Endothelial cell of umbilical vein (primary cell): ENCODE results near the gene SDR39U1. TPM values are rescaled to one million over a fixed set of nuclear protein-coding genes. Genes with fewer than 3 reads are reported as not detected.

Experiments used
- BruUV-seq: library from RNA; stranded (reverse); fragments of 400-500 nt; replicated peaks from 2 replicates; lab custom pipeline; 2021; lab: Mats Ljungman, UMichigan
- CTCF ChIA-PET: fragments of 300-600, 350-600 bp; sonication (Branson Sonifier 250); formaldehyde crosslinking; loops from one replicate; lab custom pipeline; 2021; ENCODE audit warnings: antibody characterized with exemption, inconsistent platforms; lab: Charles Lee
- POLR2A ChIA-PET: fragments of 300-600, 350-600 bp; sonication (Branson Sonifier 250); formaldehyde crosslinking; loops from one replicate; lab custom pipeline; 2021; ENCODE audit warnings: antibody characterized with exemption, inconsistent platforms; lab: Charles Lee
- DNase-seq: peaks from one replicate; pipeline ENCODE4 v3.0.0-alpha.2; 2011; ENCODE audit warnings: low read depth, low spot score
- FAIRE-seq: peaks from 2 replicates; lab custom pipeline; 2011; peaks lifted over from hg19 to GRCh38; lab: Jason Lieb, UNC
- H2AFZ ChIP-seq: 2 replicates; pipeline ENCODE4 v1.6.0; 2012; ENCODE audit warnings: low read depth, low read length, control low read depth, inconsistent platforms
- H3K27ac ChIP-seq: 2 replicates; pipeline ENCODE4 v1.5.1; 2011; ENCODE audit warnings: low read depth, mild to moderate bottlenecking, control low read depth, low read length, moderate library complexity; ENCODE audit not compliant: insufficient read depth
- H3K27me3 ChIP-seq, 2 experiments: 2 replicates each; pipeline versions ENCODE4 v1.6.0 to v1.6.1; 2011; ENCODE audit warnings: low read length in 2 of 2, mixed read lengths in 1 of 2; ENCODE audit not compliant: control insufficient read depth in 2 of 2, insufficient read depth in 2 of 2
- H3K36me3 ChIP-seq, 2 experiments: 2 replicates in 1 of 2; 3 replicates in 1 of 2; pipeline ENCODE4 v1.5.1; 2011; ENCODE audit warnings: low read length in 2 of 2, mild to moderate bottlenecking in 1 of 2, moderate library complexity in 1 of 2; ENCODE audit not compliant: control insufficient read depth in 2 of 2, insufficient read depth in 2 of 2; ENCODE audit errors: extremely low read depth in 1 of 2
- H3K4me1 ChIP-seq: 3 replicates; pipeline ENCODE4 v1.5.1; 2011; ENCODE audit warnings: mild to moderate bottlenecking, low read length; ENCODE audit not compliant: control insufficient read depth, insufficient read depth; ENCODE audit errors: extremely low read depth
- H3K4me2 ChIP-seq: 2 replicates; pipeline ENCODE4 v1.6.1; 2011; ENCODE audit warnings: low read length, control low read depth, mixed read lengths; ENCODE audit not compliant: insufficient read depth
- H3K4me3 ChIP-seq, 3 experiments: fragments of 200-600 bp in 1 of 3; sonication (generic), shearing (Covaris generic) in 1 of 3; replicated peaks in 1 of 3; 2 replicates each; pipeline ENCODE4 v1.5.1; 2011 to 2016; ENCODE audit warnings: control low read depth in 3 of 3, low read length in 3 of 3, mild to moderate bottlenecking in 2 of 3, inconsistent platforms in 1 of 3, low read depth in 1 of 3, moderate library complexity in 1 of 3; ENCODE audit not compliant: insufficient read depth in 1 of 3
- H3K79me2 ChIP-seq: 2 replicates; pipeline ENCODE4 v1.6.0; 2012; ENCODE audit warnings: low read length, inconsistent platforms; ENCODE audit not compliant: control insufficient read depth, insufficient read depth
- H3K9ac ChIP-seq: replicated peaks from 2 replicates; pipeline ENCODE3; 2011; ENCODE audit warnings: low read length, control low read depth; ENCODE audit not compliant: insufficient read depth; ENCODE audit errors: extremely low read depth
- H3K9me1 ChIP-seq: replicated peaks from 3 replicates; pipeline ENCODE4 v1.6.0; 2011; ENCODE audit warnings: mild to moderate bottlenecking, low read length; ENCODE audit not compliant: control insufficient read depth, insufficient read depth; ENCODE audit errors: extremely low read depth
- H3K9me3 ChIP-seq: replicated peaks from 2 replicates; pipeline ENCODE4 v1.5.1; 2012; ENCODE audit warnings: low read length, inconsistent platforms; ENCODE audit not compliant: control insufficient read depth, insufficient read depth
- H4K20me1 ChIP-seq: replicated peaks from 2 replicates; pipeline ENCODE3; 2011; ENCODE audit warnings: mild to moderate bottlenecking, low read length; ENCODE audit not compliant: control insufficient read depth, insufficient read depth; ENCODE audit errors: extremely low read depth
- EZH2 ChIP-seq: IDR thresholded peaks from 2 replicates; pipeline ENCODE4 v1.6.1; 2012; ENCODE audit warnings: borderline replicate concordance, low read depth, mild to moderate bottlenecking, moderate library complexity, low read length, inconsistent platforms; ENCODE audit not compliant: severe bottlenecking
- FOS ChIP-seq: IDR thresholded peaks from 2 replicates; pipeline ENCODE4 v1.6.1; 2011; ENCODE audit warnings: mild to moderate bottlenecking, low read length, moderate library complexity, borderline replicate concordance; ENCODE audit not compliant: insufficient read depth
- GATA2 ChIP-seq: IDR thresholded peaks from 2 replicates; pipeline ENCODE4 v1.7.0; 2011; ENCODE audit warnings: low read depth, mild to moderate bottlenecking, moderate library complexity, mixed read lengths, low read length; ENCODE audit not compliant: insufficient read length, insufficient read depth
- JUN ChIP-seq: IDR thresholded peaks from 2 replicates; pipeline ENCODE4 v1.6.1; 2011; ENCODE audit warnings: borderline replicate concordance, low read depth; ENCODE audit not compliant: insufficient read length, insufficient read depth
- MYC ChIP-seq: IDR thresholded peaks from one replicate; pipeline ENCODE4 v1.6.1; 2011; ENCODE audit warnings: mild to moderate bottlenecking, low read depth, low read length
- POLR2A ChIP-seq: IDR thresholded peaks from 2 replicates; pipeline ENCODE4 v1.6.1; 2012; ENCODE audit warnings: low read depth, mild to moderate bottlenecking, control low read depth, low read length
- POLR2AphosphoS5 ChIP-seq: IDR thresholded peaks from 2 replicates; pipeline ENCODE4 v1.6.1; 2012; ENCODE audit warnings: low read depth, mild to moderate bottlenecking, control low read depth, low read length, moderate library complexity; ENCODE audit not compliant: insufficient read depth
- dilution Hi-C: fragments of 300-500 bp; cut with MboI; formaldehyde crosslinking; loops from one replicate; pipeline ENCODE4 v1.15.0; 2019; ENCODE audit warnings: low sequenced_read_pairs; ENCODE audit not compliant: extremely low pct_ligation_motif_present
- intact Hi-C: fragments of 100-400 bp; cut with micrococcal nuclease; formaldehyde crosslinking; loops from one replicate; pipeline ENCODE4 v1.10.0; 2022
- polyA plus RNA-seq, 4 experiments: library from polyadenylated mRNA; depleted of rRNA in 3 of 4; stranded (reverse) in 3 of 4; unstranded in 1 of 4; fragments of >200 nt; gene quantifications; 2 replicates each; pipeline versions ENCODE4 v1.2.1 to v1.2.3, GENCODE V29; 2011 to 2012; ENCODE audit warnings: missing spikeins in 1 of 4
- total RNA-seq: library from RNA; stranded (reverse); gene quantifications from 2 replicates; pipeline ENCODE4 v1.2.3, GENCODE V29; 2021
- TF ChIP-seq, protein P1 (sequence below): IDR thresholded peaks from 2 replicates; pipeline ENCODE4 v1.6.1; 2011; ENCODE audit not compliant: insufficient read depth, insufficient read length
- TF ChIP-seq, protein P2 (sequence below), 2 donors: IDR thresholded peaks; 1 replicate in 1 of 2; 2 replicates in 1 of 2; pipeline ENCODE4 v1.5.1; 2011; ENCODE audit warnings: low read length in 2 of 2, mild to moderate bottlenecking in 2 of 2, moderate library complexity in 2 of 2, control low read depth in 1 of 2, inconsistent platforms in 1 of 2, low read depth in 1 of 2; ENCODE audit not compliant: insufficient read depth in 1 of 2; ENCODE audit errors: extremely low read depth in 1 of 2

The SDR39U1 gene
- total and polyA plus RNA-seq, 2 donors (not counting 3 experiments of a cell fraction or from before 2014, with no cell fraction given) = 40.2 to 72.6 TPM

DNA sequence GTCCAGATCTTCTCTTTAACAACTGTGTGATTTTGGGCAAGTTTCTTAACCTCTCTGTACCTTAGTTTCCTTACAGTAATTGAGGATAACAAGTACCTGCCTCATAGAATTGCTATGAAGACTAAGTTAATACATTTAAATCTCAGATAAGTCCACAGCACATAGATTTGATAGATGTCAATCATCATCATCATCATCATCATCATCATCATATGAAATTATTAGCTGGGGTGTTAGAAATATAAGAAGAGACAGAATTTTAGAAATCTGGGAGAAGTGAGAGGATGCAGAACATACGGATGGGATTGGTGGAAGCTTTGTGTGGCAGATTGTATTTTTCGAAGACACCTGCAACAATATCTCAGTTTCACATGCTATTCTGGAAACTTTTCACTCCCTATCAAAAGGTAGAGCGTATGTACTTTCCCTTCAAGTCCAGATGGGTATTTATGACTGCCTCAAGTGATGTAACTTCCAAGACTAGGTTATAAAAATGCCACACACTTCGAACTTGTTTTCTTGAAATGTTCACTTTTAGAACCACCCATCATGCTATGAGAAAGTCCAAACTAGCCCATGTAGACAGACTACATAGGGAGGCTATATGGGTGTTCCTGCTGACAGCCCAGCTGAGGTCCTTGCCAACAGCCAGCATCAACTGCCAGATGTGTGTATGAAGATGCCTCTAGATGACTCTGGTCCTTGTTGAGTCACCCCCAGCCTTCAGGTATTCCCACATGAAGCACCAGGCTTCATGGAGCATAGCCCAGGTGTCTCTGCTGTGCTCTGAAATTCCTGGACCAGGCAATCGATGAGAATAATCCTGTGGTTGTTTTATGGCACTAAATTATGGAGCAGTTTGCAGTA is 20.7 kb upstream of the SDR39U1 start:
- intact Hi-C loops = no loop called here
- no peaks in the 10 kb centered on the region for H3K4me1 ChIP-seq
- no peak for DNase-seq
- dilution Hi-C loops = no loop called here
- H3K9me1 ChIP-seq = no peaks in the 10 kb centered on the region
- CTCF ChIA-PET = no interaction called here
- no peak for FAIRE-seq
- H3K9ac ChIP-seq = no peak overlapping the region
- no TSS peak for BruUV-seq
- H3K9me3 ChIP-seq = no peaks in the 10 kb centered on the region
- TF ChIP-seq POLR2A = no peak
- no peak for TF ChIP-seq POLR2AphosphoS5
- TF ChIP-seq FOS = no peak
- TF ChIP-seq JUN = no peak
- no peak for TF ChIP-seq GATA2
- TF ChIP-seq EZH2 = no peak
- TF ChIP-seq, protein P1, sequence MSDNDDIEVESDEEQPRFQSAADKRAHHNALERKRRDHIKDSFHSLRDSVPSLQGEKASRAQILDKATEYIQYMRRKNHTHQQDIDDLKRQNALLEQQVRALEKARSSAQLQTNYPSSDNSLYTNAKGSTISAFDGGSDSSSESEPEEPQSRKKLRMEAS = no peak
- TF ChIP-seq, protein P2, sequence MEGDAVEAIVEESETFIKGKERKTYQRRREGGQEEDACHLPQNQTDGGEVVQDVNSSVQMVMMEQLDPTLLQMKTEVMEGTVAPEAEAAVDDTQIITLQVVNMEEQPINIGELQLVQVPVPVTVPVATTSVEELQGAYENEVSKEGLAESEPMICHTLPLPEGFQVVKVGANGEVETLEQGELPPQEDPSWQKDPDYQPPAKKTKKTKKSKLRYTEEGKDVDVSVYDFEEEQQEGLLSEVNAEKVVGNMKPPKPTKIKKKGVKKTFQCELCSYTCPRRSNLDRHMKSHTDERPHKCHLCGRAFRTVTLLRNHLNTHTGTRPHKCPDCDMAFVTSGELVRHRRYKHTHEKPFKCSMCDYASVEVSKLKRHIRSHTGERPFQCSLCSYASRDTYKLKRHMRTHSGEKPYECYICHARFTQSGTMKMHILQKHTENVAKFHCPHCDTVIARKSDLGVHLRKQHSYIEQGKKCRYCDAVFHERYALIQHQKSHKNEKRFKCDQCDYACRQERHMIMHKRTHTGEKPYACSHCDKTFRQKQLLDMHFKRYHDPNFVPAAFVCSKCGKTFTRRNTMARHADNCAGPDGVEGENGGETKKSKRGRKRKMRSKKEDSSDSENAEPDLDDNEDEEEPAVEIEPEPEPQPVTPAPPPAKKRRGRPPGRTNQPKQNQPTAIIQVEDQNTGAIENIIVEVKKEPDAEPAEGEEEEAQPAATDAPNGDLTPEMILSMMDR (IDR thresholded peaks at IDR 0.05; ENCODE audit: extremely low read depth in 1 of 2, insufficient read depth in 1 of 2, low read depth in 1 of 2, low read length in 2 of 2) = no peak
- TF ChIP-seq MYC = no peak
- H3K4me2 ChIP-seq = no peak overlapping the region
- H3K36me3 ChIP-seq = no peaks in the 10 kb centered on the region
- H2AFZ ChIP-seq = no peak overlapping the region
- no peaks in the 10 kb centered on the region for H3K79me2 ChIP-seq
- no peak overlapping the region for H3K4me3 ChIP-seq
- H3K27ac ChIP-seq = no peak overlapping the region
- H3K27me3 ChIP-seq = no peaks in the 10 kb centered on the region
- H4K20me1 ChIP-seq = no peaks in the 10 kb centered on the region
- POLR2A ChIA-PET = no interaction called here
